ENCODE results near the gene HNRNPU. TPM values are rescaled to one million over a fixed set of nuclear protein-coding genes. Genes with fewer than 3 reads are reported as not detected.

HNRNPU gene
- polyA plus RNA-seq, 1 of the 3 experiments (the other 2 are of a cell fraction): 164 TPM

DNA sequence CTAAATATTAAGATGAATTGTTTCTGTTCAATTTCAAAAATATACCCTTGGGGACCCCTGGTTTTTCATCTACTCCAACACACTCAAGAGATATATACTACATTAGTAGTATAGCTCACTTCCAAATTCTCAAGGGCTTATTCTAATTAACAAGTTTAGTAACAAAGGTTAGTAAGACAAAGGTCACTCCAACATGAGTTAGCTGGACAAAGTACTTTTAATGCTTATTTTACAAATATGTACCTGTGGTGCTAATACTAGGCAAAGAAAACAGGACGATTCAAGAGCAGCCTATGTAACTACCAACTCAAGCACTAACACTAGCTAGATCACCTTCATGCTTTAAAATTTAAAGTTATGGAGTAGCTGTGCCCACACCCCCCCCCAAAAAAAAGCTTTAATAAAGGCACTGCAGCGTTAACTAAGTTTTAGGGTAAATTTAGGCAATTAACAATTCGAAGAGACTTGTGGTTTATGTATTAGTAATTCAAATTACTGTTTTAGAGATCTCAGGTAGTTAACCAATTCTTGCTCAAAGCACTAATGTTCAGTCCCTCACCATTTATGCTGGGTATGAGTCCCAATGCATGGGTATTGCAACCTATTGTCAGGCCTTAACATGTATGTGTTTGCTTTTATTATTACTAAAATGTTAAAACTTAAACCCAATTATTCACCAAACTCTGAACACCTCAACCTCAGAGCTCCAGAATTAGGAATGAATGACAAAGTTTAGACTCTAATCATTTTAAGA is 14.1 kb downstream of the HNRNPU start:
- H3K36me3 ChIP-seq (replicated peaks in 1 of 2; ENCODE audit: control insufficient read depth in 1 of 2, insufficient read depth in 2 of 2, low read length in 1 of 2): peaks cover 89 to 96% of the 10 kb centered on the region in 2 experiments
- CTCF ChIA-PET: interaction anchor here (0.6 to 2.1 kb wide), 5 partner anchors 9 to 192 kb away, joined by 3 to 11 read pairs (median 4); partner anchors contain the start of gene HNRNPU
- DNase-seq: no peak
- H3K79me2 ChIP-seq (ENCODE audit: insufficient read depth): peaks cover 89% of the 10 kb centered on the region
- H2AFZ ChIP-seq (ENCODE audit: low read depth): no peak overlapping the region
- WGBS (ENCODE audit: low lambda C conversion rate): 91% methylated on average over 3 of the region's 3 CpGs
- peaks cover 74% of the 10 kb centered on the region for H3F3A ChIP-seq (replicated peaks; ENCODE audit: insufficient read depth)
- no peak overlapping the region for H3K4me3 ChIP-seq (ENCODE audit: low read depth in 2 of 2, low read length in 1 of 2)
- no peaks in the 10 kb centered on the region for H3K9me2 ChIP-seq
- no peaks in the 10 kb centered on the region; a peak in 1 of 4 replicates for H3K4me1 ChIP-seq (ENCODE audit: control insufficient read depth in 1 of 2, insufficient read depth in 2 of 2, low read depth in 1 of 2, low read length in 1 of 2)
- H3K27me3 ChIP-seq (ENCODE audit: insufficient read depth): no peaks in the 10 kb centered on the region
- TF ChIP-seq EP300 (IDR thresholded peaks at IDR 0.05; ENCODE audit: borderline replicate concordance in 1 of 2, low read depth in 1 of 2, low read length in 1 of 2) (no peak), EZH2phosphoT487 (IDR thresholded peaks at IDR 0.05; ENCODE audit: borderline replicate concordance, low read depth) (no peak), TCF12 (IDR thresholded peaks at IDR 0.05) (no peak), NFIC (IDR thresholded peaks at IDR 0.05; ENCODE audit: borderline replicate concordance) (no peak), FOXJ3 (CRISPR knock-in tag; IDR thresholded peaks at IDR 0.05) (no peak), RCOR1 (IDR thresholded peaks at IDR 0.05; ENCODE audit: low read length) (no peak), FOSL2 (IDR thresholded peaks at IDR 0.05; ENCODE audit: borderline replicate concordance, low read depth) (no peak), RXRA (IDR thresholded peaks at IDR 0.05; ENCODE audit: borderline replicate concordance, low read depth) (no peak)
- TF ChIP-seq, protein P1, sequence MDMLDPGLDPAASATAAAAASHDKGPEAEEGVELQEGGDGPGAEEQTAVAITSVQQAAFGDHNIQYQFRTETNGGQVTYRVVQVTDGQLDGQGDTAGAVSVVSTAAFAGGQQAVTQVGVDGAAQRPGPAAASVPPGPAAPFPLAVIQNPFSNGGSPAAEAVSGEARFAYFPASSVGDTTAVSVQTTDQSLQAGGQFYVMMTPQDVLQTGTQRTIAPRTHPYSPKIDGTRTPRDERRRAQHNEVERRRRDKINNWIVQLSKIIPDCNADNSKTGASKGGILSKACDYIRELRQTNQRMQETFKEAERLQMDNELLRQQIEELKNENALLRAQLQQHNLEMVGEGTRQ (IDR thresholded peaks at IDR 0.05; ENCODE audit: borderline replicate concordance, low read depth, low read length): no peak
- TF ChIP-seq, protein P2, sequence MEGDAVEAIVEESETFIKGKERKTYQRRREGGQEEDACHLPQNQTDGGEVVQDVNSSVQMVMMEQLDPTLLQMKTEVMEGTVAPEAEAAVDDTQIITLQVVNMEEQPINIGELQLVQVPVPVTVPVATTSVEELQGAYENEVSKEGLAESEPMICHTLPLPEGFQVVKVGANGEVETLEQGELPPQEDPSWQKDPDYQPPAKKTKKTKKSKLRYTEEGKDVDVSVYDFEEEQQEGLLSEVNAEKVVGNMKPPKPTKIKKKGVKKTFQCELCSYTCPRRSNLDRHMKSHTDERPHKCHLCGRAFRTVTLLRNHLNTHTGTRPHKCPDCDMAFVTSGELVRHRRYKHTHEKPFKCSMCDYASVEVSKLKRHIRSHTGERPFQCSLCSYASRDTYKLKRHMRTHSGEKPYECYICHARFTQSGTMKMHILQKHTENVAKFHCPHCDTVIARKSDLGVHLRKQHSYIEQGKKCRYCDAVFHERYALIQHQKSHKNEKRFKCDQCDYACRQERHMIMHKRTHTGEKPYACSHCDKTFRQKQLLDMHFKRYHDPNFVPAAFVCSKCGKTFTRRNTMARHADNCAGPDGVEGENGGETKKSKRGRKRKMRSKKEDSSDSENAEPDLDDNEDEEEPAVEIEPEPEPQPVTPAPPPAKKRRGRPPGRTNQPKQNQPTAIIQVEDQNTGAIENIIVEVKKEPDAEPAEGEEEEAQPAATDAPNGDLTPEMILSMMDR (IDR thresholded peaks at IDR 0.05): no peak
- H3K9ac ChIP-seq: no peak overlapping the region
- H4K20me1 ChIP-seq (ENCODE audit: insufficient read depth): peaks cover 18% of the 10 kb centered on the region
- H3K9me3 ChIP-seq: no peaks in the 10 kb centered on the region
- POLR2A ChIA-PET: interaction anchor here (0.8 to 1.3 kb wide), 2 partner anchors 9 to 13 kb away, joined by 3 read pairs; no protein-coding TSS in a partner anchor
- no peak overlapping the region for H3K4me2 ChIP-seq
- no peak overlapping the region; a peak in 1 of 4 replicates for H3K27ac ChIP-seq (ENCODE audit: low read depth in 2 of 2, low read length in 1 of 2)

DNA sequence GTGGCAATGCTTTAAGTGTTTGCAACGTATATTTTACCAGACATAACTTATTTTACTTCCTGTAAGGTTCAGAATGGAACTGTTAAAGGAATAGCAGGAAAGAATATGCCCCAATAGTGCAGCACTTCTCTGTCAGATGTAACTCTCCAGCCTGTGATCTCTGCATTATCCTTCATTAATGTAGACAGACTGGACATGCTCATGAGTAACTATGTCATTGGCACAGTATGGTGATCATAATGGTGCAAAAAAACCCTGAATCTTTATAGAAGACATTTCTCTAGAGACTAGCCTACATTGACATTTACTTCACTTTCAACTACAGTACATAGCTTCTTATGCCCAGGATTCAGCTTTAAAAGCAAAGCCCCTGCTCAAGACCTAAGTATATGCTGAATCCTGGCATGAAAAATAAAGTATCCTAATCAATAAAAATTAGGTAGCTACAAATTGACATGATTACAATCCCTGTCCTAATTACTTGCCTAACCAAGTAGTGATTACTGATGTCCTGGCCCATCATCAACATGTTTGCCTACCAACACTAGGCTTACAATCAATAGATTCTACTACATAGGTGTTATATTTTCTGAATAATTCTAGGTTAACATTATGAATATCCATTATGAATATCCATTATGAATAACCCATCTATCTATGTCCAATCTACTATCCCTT is 15.0 kb downstream of the HNRNPU start:
- Histone ChIP-seq H3K4me1 (ENCODE audit: control insufficient read depth in 1 of 2, insufficient read depth in 2 of 2, low read depth in 1 of 2, low read length in 1 of 2) (no peaks in the 10 kb centered on the region; a peak in 1 of 4 replicates), H3K9ac (no peak overlapping the region), H3K9me2 (no peaks in the 10 kb centered on the region), H3K4me2 (no peak overlapping the region), H3K27ac (ENCODE audit: low read depth in 2 of 2, low read length in 1 of 2) (no peak overlapping the region), H3K9me3 (no peaks in the 10 kb centered on the region), H3K27me3 (ENCODE audit: insufficient read depth) (no peaks in the 10 kb centered on the region), H4K20me1 (ENCODE audit: insufficient read depth) (peaks cover 13% of the 10 kb centered on the region), H3K79me2 (ENCODE audit: insufficient read depth) (peaks cover 90% of the 10 kb centered on the region), H3F3A (replicated peaks; ENCODE audit: insufficient read depth) (peaks cover 82% of the 10 kb centered on the region), H3K4me3 (ENCODE audit: low read depth in 2 of 2, low read length in 1 of 2) (no peak overlapping the region), H3K36me3 (replicated peaks in 1 of 2; ENCODE audit: control insufficient read depth in 1 of 2, insufficient read depth in 2 of 2, low read length in 1 of 2) (peaks cover 88 to 96% of the 10 kb centered on the region in 2 experiments), H2AFZ (ENCODE audit: low read depth) (no peak overlapping the region)
- ChIA-PET CTCF (interaction anchor here (1.8 to 2.1 kb wide), 2 partner anchors 14 to 193 kb away, joined by 6 to 11 read pairs; partner anchors contain the start of gene HNRNPU), POLR2A (interaction anchor here (0.7 to 1.3 kb wide), 2 partner anchors 8 to 10 kb away, joined by 3 read pairs; no protein-coding TSS in a partner anchor)
- no peak for DNase-seq
- WGBS (ENCODE audit: low lambda C conversion rate): 86% methylated on average over 1 of the region's 1 CpG
- TF ChIP-seq, protein P3, sequence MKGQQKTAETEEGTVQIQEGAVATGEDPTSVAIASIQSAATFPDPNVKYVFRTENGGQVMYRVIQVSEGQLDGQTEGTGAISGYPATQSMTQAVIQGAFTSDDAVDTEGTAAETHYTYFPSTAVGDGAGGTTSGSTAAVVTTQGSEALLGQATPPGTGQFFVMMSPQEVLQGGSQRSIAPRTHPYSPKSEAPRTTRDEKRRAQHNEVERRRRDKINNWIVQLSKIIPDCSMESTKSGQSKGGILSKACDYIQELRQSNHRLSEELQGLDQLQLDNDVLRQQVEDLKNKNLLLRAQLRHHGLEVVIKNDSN (IDR thresholded peaks at IDR 0.05; ENCODE audit: borderline replicate concordance, low read depth): no peak
- TF ChIP-seq TCF12 (IDR thresholded peaks at IDR 0.05) (no peak), EZH2phosphoT487 (IDR thresholded peaks at IDR 0.05; ENCODE audit: borderline replicate concordance, low read depth) (no peak), GATA2 (CRISPR knock-in tag; IDR thresholded peaks at IDR 0.05) (no peak), FOXM1 (IDR thresholded peaks at IDR 0.05; ENCODE audit: low read depth) (no peak), NFIC (IDR thresholded peaks at IDR 0.05; ENCODE audit: borderline replicate concordance) (no peak), SMC3 (IDR thresholded peaks at IDR 0.05; ENCODE audit: low read depth, low read length) (no peak), MXI1 (IDR thresholded peaks at IDR 0.05; ENCODE audit: low read depth, low read length) (no peak), ELF1 (IDR thresholded peaks at IDR 0.05) (no peak), FOSL2 (IDR thresholded peaks at IDR 0.05; ENCODE audit: borderline replicate concordance, low read depth) (no peak), NRF1 (IDR thresholded peaks at IDR 0.05; ENCODE audit: low read depth, low read length) (no peak), POLR2AphosphoS5 (IDR thresholded peaks at IDR 0.05; ENCODE audit: low read depth, low read length) (no peak), JUND (IDR thresholded peaks at IDR 0.05) (no peak), YY1 (IDR thresholded peaks at IDR 0.05; ENCODE audit: low read depth) (no peak), RAD21 (IDR thresholded peaks at IDR 0.05; ENCODE audit: low read length) (no peak)
- TF ChIP-seq, protein P4, sequence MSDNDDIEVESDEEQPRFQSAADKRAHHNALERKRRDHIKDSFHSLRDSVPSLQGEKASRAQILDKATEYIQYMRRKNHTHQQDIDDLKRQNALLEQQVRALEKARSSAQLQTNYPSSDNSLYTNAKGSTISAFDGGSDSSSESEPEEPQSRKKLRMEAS (IDR thresholded peaks at IDR 0.05; ENCODE audit: low read depth): no peak
- TF ChIP-seq, protein P1 (IDR thresholded peaks at IDR 0.05; ENCODE audit: borderline replicate concordance, low read depth, low read length): no peak

All from SK-N-SH (cell line).